Breast epithelium (tissue), 4 donors: ENCODE results near the gene DYSF. TPM values are rescaled to one million over a fixed set of nuclear protein-coding genes. Genes with fewer than 3 reads are reported as not detected.

Experiments
- DNase-seq, 2 donors: peaks; one replicate each; pipeline ENCODE4 v3.0.0-alpha.2; 2019; ENCODE audit warnings: low spot score in 2 of 2
- H3K27ac ChIP-seq, 2 donors: fragments of 200-600 bp; sonication (generic) in 1 of 2; one replicate each; pipeline ENCODE4 v1.5.1; 2016 to 2019; ENCODE audit warnings: mild to moderate bottlenecking in 1 of 2
- H3K27me3 ChIP-seq, 2 donors: fragments of 200-600 bp; sonication (generic) in 1 of 2; one replicate each; pipeline versions ENCODE4 v1.5.1 to v1.6.0; 2017 to 2019; ENCODE audit warnings: control low read depth in 1 of 2, mild to moderate bottlenecking in 1 of 2
- H3K36me3 ChIP-seq: fragments of 200-600 bp; one replicate; pipeline ENCODE4 v1.5.1; 2019
- H3K4me1 ChIP-seq, 2 donors: fragments of 200-600 bp; sonication (generic); one replicate each; pipeline ENCODE4 v1.5.1; 2016 to 2019; ENCODE audit warnings: control low read depth in 1 of 2
- H3K4me3 ChIP-seq, 3 donors: fragments of 200-600 bp; sonication (generic); 1 replicate in 2 of 3; 2 replicates in 1 of 3; pipeline ENCODE4 v1.5.1; 2016 to 2019; ENCODE audit warnings: mild to moderate bottlenecking in 3 of 3, moderate library complexity in 2 of 3
- H3K9me3 ChIP-seq, 2 donors: fragments of 200-600 bp; sonication (generic) in 1 of 2; one replicate each; pipeline ENCODE4 v1.5.1; 2016 to 2019; ENCODE audit warnings: control low read depth in 1 of 2
- CTCF ChIP-seq, 3 donors: fragments of 450-650 bp; IDR thresholded peaks; one replicate each; pipeline ENCODE4 v1.5.1; 2016 to 2017; ENCODE audit warnings: antibody characterized with exemption in 3 of 3, mild to moderate bottlenecking in 3 of 3, moderate library complexity in 3 of 3
- POLR2A ChIP-seq: fragments of 450-650 bp; IDR thresholded peaks from one replicate; pipeline ENCODE4 v1.6.1; 2016; ENCODE audit warnings: antibody characterized with exemption, mild to moderate bottlenecking, moderate library complexity
- POLR2AphosphoS5 ChIP-seq, 3 donors: sonication (generic); formaldehyde crosslinking; IDR thresholded peaks; one replicate each; pipeline ENCODE4 v1.6.1; 2017; ENCODE audit warnings: antibody characterized with exemption in 3 of 3
- intact Hi-C: fragments of 100-400 bp; cut with DNase I; formaldehyde crosslinking; loops from one replicate; pipeline ENCODE4 v1.15.1; 2023; ENCODE audit warnings: low total_unique reads
- total RNA-seq, 3 donors: library from RNA; depleted of rRNA; stranded (reverse); fragments of >200 nt; gene quantifications; one replicate each; pipeline ENCODE4 v1.1.0, GENCODE V29; 2016

The DYSF gene
- total RNA-seq, 3 donors from 2014 or later: 3.0 to 15.7 (median 4.8) TPM

- DNase-seq: no peak
- no peaks in the 10 kb centered on the region for H3K27me3 ChIP-seq
- no peaks in the 10 kb centered on the region for H3K36me3 ChIP-seq
- H3K9me3 ChIP-seq: no peaks in the 10 kb centered on the region
- H3K27ac ChIP-seq: no peak overlapping the region
- H3K4me3 ChIP-seq: no peak overlapping the region
- no peaks in the 10 kb centered on the region for H3K4me1 ChIP-seq
- intact Hi-C loops: no loop called here
- TF ChIP-seq POLR2A (no peak), CTCF (IDR thresholded peaks at IDR 0.05) (no peak), POLR2AphosphoS5 (IDR thresholded peaks at IDR 0.05) (no peak)
These were observed 145.7 kb downstream of the DYSF start for GRCh38 chr2:71599038-71599437.

- Histone ChIP-seq H3K36me3 (no peaks in the 10 kb centered on the region), H3K27ac (no peak overlapping the region), H3K27me3 (no peaks in the 10 kb centered on the region), H3K4me1 (no peaks in the 10 kb centered on the region), H3K9me3 (no peaks in the 10 kb centered on the region), H3K4me3 (no peak overlapping the region)
- TF ChIP-seq POLR2AphosphoS5 (IDR thresholded peaks at IDR 0.05): no peak
- TF ChIP-seq CTCF (IDR thresholded peaks at IDR 0.05): no peak
- TF ChIP-seq POLR2A: no peak
- intact Hi-C loops: no loop called here
- no peak for DNase-seq
These were observed 146.4 kb downstream of the DYSF start for GRCh38 chr2:71599646-71600236.

DNA sequence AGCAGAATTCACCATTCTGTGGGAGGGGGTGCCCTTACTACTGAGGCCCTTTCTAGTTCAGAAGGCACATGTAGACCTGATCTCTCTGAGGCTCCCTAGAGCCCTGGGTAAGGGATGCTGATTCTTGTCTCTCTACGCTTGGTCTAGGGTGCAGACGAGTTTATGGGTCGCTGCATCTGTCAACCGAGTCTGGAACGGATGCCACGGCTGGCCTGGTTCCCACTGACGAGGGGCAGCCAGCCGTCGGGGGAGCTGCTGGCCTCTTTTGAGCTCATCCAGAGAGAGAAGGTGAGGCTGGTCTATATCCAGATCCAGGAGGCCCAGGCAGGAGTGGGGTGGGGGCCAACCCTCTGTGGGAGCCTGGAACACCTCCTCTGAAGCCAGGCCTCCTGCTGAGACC is 147.2 kb downstream of the DYSF start:
- Histone ChIP-seq H3K4me3 (no peak overlapping the region), H3K4me1 (no peaks in the 10 kb centered on the region), H3K27ac (no peak overlapping the region), H3K9me3 (no peaks in the 10 kb centered on the region), H3K36me3 (no peaks in the 10 kb centered on the region), H3K27me3 (no peaks in the 10 kb centered on the region)
- intact Hi-C loops: no loop called here
- DNase-seq: no peak
- TF ChIP-seq CTCF (IDR thresholded peaks at IDR 0.05): no peak
- no peak for TF ChIP-seq POLR2AphosphoS5 (IDR thresholded peaks at IDR 0.05)
- no peak for TF ChIP-seq POLR2A

- no peak overlapping the region for H3K4me3 ChIP-seq
- H3K36me3 ChIP-seq: no peaks in the 10 kb centered on the region
- no peak overlapping the region for H3K27ac ChIP-seq
- H3K9me3 ChIP-seq: no peaks in the 10 kb centered on the region
- H3K27me3 ChIP-seq: no peaks in the 10 kb centered on the region
- TF ChIP-seq CTCF (IDR thresholded peaks at IDR 0.05) (no peak), POLR2AphosphoS5 (IDR thresholded peaks at IDR 0.05) (no peak), POLR2A (no peak)
- no peaks in the 10 kb centered on the region for H3K4me1 ChIP-seq
- no peak for DNase-seq
- intact Hi-C loops: loop anchor here (2.0 kb wide), 1 partner anchor 37 kb away; no protein-coding TSS in a partner anchor
These were observed 148.1 kb downstream of the DYSF start for GRCh38 chr2:71601136-71602114.

- no peak overlapping the region for H3K27ac ChIP-seq
- H3K4me3 ChIP-seq: no peak overlapping the region
- no peaks in the 10 kb centered on the region for H3K9me3 ChIP-seq
- no peak for DNase-seq
- no peaks in the 10 kb centered on the region for H3K36me3 ChIP-seq
- no peak for TF ChIP-seq POLR2AphosphoS5 (IDR thresholded peaks at IDR 0.05)
- no peak for TF ChIP-seq POLR2A
- no peak for TF ChIP-seq CTCF (IDR thresholded peaks at IDR 0.05)
- H3K4me1 ChIP-seq: no peaks in the 10 kb centered on the region
- no peaks in the 10 kb centered on the region for H3K27me3 ChIP-seq
- intact Hi-C loops: loop anchor here (2.0 kb wide), 1 partner anchor 37 kb away; no protein-coding TSS in a partner anchor
These were observed 148.7 kb downstream of the DYSF start for GRCh38 chr2:71602115-71602495.
